ENCODE results near the gene SCGN. TPM values are rescaled to one million over a fixed set of nuclear protein-coding genes. Genes with fewer than 3 reads are reported as not detected.
"Not testable (repeated sequence)": the region's sequence is repeated elsewhere in the genome, so short reads cannot be mapped to it uniquely, and the experiment has no call there.

SCGN gene
- total RNA-seq, 1 experiment from 2014 or later, result not detected

GRCh38 chr6:25747477-25747876, 95.5 kb downstream of the SCGN start:
- intact Hi-C loops (cut with micrococcal nuclease; ENCODE audit: unreplicated experiment), result no loop called here
- Histone ChIP-seq H3K4me1 (replicated peaks; ENCODE audit: insufficient read depth) (no peaks in the 10 kb centered on the region), H2AFZ (no peak overlapping the region), H3K9me2 (ENCODE audit: insufficient read depth) (no peaks in the 10 kb centered on the region), H3K4me2 (no peak overlapping the region), H3K36me3 (ENCODE audit: low read depth) (no peaks in the 10 kb centered on the region), H3K4me3 (no peak overlapping the region), H3K27me3 (ENCODE audit: insufficient read depth, low read depth) (no peaks in the 10 kb centered on the region), H3F3A (ENCODE audit: insufficient read depth, low read depth) (no peaks in the 10 kb centered on the region), H4K20me1 (ENCODE audit: insufficient read depth) (no peaks in the 10 kb centered on the region), H3K79me2 (ENCODE audit: low read depth) (no peaks in the 10 kb centered on the region), H3K27ac (no peak overlapping the region), H3K9me3 (ENCODE audit: insufficient read depth, low read depth) (no peaks in the 10 kb centered on the region)
- ChIA-PET CTCF (no interaction called here), POLR2A (ENCODE audit: unreplicated experiment) (no interaction called here)
- no peak for TF ChIP-seq CTCF (conservative IDR thresholded peaks at IDR 0.05)
- no peak for TF ChIP-seq EZH2 (IDR thresholded peaks at IDR 0.05; ENCODE audit: low read depth)
- DNase-seq, result no peak
- BruUV-seq (replicated peaks), result no TSS peak

DNA sequence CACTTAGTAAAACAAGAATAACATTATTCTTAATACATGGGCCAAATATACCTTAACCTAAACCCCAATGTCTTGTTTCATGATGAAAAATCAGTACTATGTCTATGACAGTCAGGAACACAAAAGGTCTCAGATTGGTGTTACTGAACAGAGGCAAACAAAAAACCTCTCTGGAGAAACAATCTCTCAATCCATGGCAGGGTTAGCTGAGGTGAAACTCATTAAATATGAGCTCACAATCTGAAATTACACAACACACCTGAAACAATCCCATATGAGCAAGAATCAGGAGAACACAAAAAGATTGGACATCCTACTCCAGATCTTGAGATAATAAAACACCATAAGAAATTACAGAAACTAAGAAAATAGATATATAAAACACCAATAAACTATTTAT, 96.0 kb downstream of the SCGN start:
- Histone ChIP-seq H3K27ac (no peak overlapping the region), H3K9me3 (ENCODE audit: insufficient read depth, low read depth) (no peaks in the 10 kb centered on the region), H3K4me3 (no peak overlapping the region), H3K27me3 (ENCODE audit: insufficient read depth, low read depth) (no peaks in the 10 kb centered on the region), H3K4me2 (no peak overlapping the region), H3K36me3 (ENCODE audit: low read depth) (no peaks in the 10 kb centered on the region), H3K79me2 (ENCODE audit: low read depth) (no peaks in the 10 kb centered on the region), H4K20me1 (ENCODE audit: insufficient read depth) (no peaks in the 10 kb centered on the region), H2AFZ (no peak overlapping the region), H3K9me2 (ENCODE audit: insufficient read depth) (no peaks in the 10 kb centered on the region), H3F3A (ENCODE audit: insufficient read depth, low read depth) (no peaks in the 10 kb centered on the region), H3K4me1 (replicated peaks; ENCODE audit: insufficient read depth) (no peaks in the 10 kb centered on the region)
- TF ChIP-seq CTCF (conservative IDR thresholded peaks at IDR 0.05) (no peak), EZH2 (IDR thresholded peaks at IDR 0.05; ENCODE audit: low read depth) (no peak)
- ChIA-PET POLR2A (ENCODE audit: unreplicated experiment) (interaction anchor here (0.7 kb wide), 1 partner anchor 451 kb away, joined by 3 read pairs; a partner anchor contains a TSS), CTCF (no interaction called here)
- BruUV-seq (replicated peaks), result no TSS peak
- DNase-seq, result no peak
- intact Hi-C loops (cut with micrococcal nuclease; ENCODE audit: unreplicated experiment), result no loop called here

DNA sequence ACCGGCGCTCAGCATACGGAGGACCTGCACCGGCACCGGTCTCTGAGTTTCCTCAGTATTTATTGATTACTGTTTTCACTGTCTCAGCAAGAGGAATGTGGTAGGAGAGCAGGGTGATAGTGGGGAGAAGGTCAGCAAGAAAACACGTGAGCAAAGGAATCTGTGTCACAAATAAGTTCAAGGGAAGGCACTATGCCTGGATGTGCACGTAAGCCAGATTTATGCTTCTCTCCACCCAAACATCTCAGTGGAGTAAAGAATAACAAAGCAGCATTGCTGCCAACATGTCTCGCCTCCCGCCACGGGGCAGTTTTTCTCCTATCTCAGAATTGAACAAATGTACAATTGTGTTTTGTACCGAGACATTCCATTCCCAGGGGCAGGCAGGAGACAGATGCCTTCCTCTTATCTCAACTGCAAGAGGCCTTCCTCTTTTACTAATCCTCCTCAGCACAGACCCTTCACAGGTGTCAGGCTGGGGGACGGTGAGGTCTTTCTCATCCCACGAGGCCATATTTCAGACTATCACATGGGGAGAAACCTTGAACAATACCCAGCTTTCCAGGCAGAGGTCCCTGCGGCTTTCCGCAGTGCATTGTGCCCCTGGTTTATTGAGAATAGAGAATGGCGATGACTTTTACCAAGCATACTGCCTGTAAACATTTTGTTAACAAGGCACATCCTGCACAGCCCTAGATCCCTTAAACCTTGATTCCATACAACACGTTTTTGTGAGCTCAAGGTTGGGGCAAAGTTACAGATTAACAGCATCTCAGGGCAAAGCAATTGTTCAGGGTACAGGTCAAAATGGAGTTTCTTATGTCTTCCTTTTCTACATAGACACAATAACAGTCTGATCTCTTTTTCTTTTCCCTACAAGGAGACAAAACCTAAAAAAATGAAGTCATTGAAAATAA, 96.8 kb downstream of the SCGN start:
- intact Hi-C loops (cut with micrococcal nuclease; ENCODE audit: unreplicated experiment); H2AFZ ChIP-seq; H3K27ac ChIP-seq; CTCF ChIA-PET; H3K4me1 ChIP-seq (replicated peaks; ENCODE audit: insufficient read depth); H3K4me2 ChIP-seq; H3K27me3 ChIP-seq (ENCODE audit: insufficient read depth, low read depth); H3K9me2 ChIP-seq (ENCODE audit: insufficient read depth); BruUV-seq (replicated peaks); H3K79me2 ChIP-seq (ENCODE audit: low read depth); H3K9me3 ChIP-seq (ENCODE audit: insufficient read depth, low read depth); H4K20me1 ChIP-seq (ENCODE audit: insufficient read depth); DNase-seq; H3K36me3 ChIP-seq (ENCODE audit: low read depth); H3F3A ChIP-seq (ENCODE audit: insufficient read depth, low read depth); H3K4me3 ChIP-seq: not testable (repeated sequence)
- POLR2A ChIA-PET (ENCODE audit: unreplicated experiment), result interaction anchor here (0.7 kb wide), 1 partner anchor 451 kb away, joined by 3 read pairs; a partner anchor contains a TSS

Data from PC-9 (cell line).